NT2/D1 (cell line): ENCODE measurements around the gene MYLIP.
"Not testable (repeated sequence)": the region's sequence is repeated elsewhere in the genome, so short reads cannot be mapped to it uniquely, and the experiment has no call there.

Experiments used
- SUZ12 ChIP-seq: IDR thresholded peaks from 2 replicates; pipeline ENCODE4 v1.6.1; 2011; ENCODE audit not compliant: insufficient read length, insufficient read depth; ENCODE audit errors: extremely low read depth
- ZNF274 ChIP-seq: IDR thresholded peaks from 2 replicates; pipeline ENCODE4 v1.6.1; 2011; ENCODE audit warnings: mild to moderate bottlenecking, low read depth, low read length

- not testable (repeated sequence) for TF ChIP-seq ZNF274, SUZ12
These were observed 47.7 kb downstream of the MYLIP start for GRCh38 chr6:16176600-16176999.
